Raji (cell line): ENCODE results near the gene RIN3.

Experiments
- POLR2A ChIP-seq: IDR thresholded peaks from 2 replicates; pipeline ENCODE4 v1.6.1; 2011; ENCODE audit warnings: low read depth, low read length, control low read depth; ENCODE audit not compliant: insufficient read depth

RIN3 gene

DNA sequence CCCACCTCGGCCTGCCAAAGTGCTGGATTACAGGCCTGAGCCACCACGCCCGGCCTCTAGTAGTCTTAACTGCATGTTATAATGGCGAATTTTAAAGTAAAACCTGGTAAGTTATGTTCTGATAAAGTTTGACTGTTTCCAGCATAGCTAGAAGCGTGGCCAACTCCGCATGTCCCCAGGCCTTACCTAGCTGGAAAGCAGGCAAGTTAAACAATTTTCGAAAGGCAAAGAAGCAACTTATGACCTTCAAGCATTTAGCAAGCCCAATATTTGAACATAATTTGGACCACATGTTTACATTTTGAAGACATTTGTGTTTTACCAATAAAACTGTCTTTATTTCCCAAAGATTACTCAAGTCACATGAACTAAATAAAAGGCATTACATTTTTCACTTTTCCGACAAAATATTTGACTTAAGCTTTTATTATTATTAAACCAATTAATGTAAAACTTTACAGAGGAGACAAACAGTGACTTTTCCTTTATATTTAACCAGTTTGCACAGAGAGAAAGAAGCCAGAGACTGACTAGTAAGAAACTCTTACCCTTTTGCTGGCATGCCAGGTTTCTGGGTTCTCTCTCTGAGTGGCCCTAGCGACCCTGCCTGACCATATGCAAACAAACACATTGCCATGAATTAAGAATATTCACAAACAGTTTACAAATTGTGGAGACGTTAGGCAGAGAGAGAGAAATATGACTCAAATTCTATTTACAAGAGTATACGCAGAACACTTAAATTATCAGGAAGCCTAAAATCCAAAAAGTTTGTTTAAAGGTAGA is 106.3 kb downstream of the RIN3 start:
- TF ChIP-seq POLR2A: no peak

DNA sequence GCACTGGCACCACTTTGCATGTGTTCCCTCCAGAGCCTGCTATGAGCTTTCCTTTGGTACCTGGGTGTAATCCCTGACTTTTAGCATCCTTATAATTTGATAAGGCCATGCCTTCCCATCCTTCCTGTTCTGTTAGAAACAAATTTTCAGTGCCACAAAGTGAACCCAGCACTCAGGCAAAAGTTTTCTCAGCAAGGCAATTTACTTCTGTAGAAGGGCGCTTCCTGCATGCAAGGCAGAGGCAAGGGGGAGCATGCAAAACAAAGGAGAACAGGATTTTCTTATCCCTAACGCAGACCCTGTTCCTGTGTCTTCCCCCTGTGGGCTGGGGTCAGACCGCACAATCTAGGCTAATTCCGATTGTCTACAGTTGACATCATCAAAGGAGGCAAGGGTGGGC is 108.7 kb downstream of the RIN3 start:
- no peak for TF ChIP-seq POLR2A

DNA sequence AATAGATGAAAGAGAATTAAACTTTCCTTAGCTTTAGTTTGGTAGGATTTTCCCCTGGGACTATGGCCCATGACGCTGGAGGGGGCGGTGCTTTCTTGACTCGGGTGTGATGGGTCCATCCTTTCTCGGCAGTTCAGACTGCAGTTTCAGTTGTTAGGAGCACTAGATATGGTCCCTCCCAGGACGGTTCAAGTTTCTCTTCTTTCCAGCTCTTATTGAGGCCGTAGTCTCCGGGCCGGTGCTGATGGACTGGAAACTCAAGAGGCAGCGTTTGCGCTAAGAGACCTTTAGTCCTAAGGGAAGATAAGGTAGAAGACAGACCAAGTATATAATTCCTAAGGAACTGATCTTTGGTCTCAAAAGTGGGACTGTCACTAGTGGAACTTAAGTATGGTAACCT is 111.2 kb downstream of the RIN3 start:
- TF ChIP-seq POLR2A: no peak

DNA sequence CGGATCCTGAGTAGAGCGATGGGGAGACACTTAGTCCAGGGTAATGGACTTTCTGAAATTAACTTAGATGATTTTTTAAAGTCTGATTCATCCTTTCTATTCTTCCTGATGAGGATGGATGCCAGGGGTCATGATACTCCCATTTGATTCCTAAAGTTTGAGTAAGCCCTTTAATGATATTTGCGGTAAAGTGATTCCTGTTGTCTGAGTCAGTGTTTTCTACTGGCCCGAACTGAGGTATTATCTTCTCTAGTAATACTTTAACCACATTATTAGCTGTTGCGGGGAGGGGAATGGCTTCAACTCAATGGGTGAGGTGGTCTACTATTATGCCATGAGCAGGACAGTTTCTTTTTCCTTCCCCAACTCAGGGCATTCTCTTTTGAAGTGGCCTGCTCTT is 111.6 kb downstream of the RIN3 start:
- no peak for TF ChIP-seq POLR2A

DNA sequence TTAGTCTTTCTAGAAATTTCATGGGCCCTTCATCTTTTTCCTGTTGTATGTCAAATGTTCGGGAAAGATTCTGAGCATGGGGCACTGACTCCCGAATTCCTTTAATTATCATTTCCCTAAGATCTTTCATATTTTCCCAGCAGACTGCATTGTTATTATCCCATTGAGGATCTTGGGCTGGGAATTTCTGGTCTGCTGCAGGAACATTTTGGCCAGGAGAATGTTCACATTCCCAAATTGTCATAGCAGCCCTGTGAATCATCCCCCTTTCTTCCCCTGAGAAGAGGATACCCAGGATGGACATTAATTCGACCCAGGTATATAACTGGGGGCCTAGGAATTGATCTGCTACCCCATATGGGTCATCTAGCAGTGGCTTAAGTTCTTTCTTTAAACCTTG is 112.5 kb downstream of the RIN3 start:
- TF ChIP-seq POLR2A: no peak

DNA sequence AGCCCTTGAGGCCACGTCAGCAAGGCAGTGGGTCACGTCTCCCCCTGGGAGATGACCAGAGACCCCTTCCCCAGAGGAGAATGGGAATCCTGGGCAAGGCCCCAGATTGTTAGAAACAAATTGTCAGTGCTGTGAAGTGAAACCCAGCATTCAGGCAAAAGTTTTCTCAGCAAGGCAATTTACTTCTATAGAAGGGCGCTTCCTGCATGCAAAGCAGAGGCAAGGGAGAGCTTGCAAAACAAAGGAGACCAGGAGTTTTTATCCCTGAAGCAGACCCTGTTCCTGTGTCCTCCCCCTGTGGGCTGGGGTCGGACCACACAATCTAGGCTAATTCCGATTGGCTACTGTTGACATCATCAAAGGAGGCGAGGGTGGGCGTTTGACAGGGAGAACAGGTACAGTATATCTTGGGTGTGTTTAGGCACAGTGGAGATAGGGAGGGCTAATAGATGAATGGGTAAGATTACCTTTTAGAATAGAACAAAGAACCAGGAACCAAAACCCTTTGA is 114.2 kb downstream of the RIN3 start:
- no peak for TF ChIP-seq POLR2A

DNA sequence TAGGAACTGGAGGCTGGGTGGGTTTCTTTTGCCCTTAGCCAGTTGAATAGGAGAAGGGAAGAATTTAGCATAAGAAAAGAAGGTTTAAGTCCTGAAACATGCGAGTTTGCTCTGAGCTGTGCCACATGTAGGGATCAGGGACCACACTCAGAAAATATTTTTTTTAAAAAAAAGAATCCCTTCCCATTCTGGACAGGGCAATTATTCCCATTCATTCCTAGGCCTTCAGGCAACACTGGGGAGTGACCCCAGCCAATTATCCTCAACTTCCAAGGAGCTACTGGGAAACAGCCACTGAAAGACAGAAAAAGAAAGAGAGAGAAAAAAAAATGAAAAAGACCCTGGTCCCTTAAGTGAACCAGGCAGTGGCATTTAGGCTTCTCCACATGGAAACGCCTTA is 115.1 kb downstream of the RIN3 start:
- TF ChIP-seq POLR2A: no peak

DNA sequence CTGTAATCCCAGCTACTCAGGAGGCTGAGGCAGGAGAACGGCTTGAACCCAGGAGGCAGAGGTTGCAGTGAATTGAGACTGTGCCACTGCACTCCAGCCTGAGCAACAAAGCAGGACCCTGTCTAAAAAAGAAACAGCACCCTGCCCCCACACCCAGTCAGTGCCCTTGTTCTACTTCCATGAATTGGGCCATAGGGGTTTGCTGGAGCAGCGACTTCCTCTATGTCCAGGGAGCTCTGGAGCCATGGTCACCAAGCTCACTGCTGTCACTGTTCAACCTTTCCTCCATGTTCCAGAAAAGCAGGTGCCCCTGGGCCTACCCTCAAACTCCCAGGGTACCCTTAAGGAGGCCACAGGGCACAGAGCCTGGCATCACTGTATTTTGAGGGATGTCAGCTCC is 116.8 kb downstream of the RIN3 start:
- no peak for TF ChIP-seq POLR2A

DNA sequence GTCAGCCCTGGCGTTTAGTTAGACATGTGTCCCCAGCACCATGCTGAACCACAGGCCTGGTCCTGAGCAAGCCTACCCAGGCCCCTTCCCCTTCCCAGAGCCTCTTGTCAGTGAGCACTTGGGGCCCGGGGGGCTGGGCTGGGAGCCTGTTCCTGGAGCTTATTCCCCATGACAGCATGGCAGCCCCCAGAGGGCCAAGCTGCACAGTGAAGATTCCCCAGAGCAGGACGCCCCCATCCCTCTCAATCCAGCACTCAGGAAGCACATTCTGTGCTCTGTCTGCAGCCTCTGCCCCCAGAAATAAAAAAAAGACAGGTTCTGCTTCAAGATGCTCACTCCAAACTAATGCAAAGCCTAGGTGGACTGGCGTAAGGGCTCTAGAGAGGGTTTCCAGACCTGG is 117.5 kb downstream of the RIN3 start:
- no peak for TF ChIP-seq POLR2A

DNA sequence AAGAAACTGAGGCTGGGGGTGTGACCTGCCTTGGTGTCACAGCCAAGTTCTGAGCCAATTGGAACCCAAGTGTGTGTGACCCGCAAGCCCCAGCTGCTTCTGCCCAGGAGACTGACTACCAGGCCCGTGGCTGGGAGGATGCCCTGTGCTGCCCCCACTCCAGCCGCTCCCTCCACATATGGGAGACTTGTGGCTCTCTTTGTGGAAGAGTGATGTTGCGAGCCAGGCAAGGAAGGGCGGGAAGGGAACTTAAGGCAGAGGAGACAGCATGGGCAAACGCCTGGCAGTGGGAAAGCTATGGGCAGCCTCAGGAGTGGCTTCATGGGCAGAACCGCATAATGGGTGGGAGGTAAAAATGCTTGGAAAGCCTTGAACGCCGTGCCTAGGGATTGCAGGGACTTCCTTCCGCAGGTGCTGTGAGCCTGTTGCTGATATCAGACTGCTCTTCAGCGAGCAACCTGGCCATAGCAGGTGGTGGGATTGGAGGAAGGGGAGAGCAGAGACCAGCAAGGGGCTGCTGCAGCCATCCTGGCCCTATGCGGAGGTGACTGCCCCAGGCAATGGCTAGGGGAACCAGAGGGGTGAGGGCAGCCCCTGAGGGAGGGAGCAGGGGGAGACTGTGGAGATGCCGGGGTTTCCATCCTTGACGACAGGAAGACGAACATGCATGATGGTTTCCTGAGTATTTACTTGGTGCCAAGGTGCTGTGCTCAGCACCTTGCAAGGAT is 119.1 kb downstream of the RIN3 start:
- no peak for TF ChIP-seq POLR2A

DNA sequence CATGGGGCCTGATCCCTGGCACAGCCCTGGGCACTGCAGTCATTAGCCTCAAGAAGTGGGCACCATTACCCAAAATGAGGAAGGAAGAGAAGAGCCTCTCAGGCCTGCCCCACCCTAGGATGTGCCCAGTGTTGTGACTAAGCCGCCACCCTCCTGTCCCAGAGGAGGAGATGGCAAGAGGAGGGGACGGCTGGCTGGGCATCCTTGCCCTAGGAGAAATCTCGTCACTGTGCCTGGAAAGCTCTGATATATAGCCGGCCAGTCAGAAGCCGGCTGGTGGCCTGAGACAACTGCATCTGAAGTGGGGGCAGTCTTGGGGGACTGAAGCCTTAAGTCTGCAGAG is 119.7 kb downstream of the RIN3 start:
- TF ChIP-seq POLR2A: no peak

DNA sequence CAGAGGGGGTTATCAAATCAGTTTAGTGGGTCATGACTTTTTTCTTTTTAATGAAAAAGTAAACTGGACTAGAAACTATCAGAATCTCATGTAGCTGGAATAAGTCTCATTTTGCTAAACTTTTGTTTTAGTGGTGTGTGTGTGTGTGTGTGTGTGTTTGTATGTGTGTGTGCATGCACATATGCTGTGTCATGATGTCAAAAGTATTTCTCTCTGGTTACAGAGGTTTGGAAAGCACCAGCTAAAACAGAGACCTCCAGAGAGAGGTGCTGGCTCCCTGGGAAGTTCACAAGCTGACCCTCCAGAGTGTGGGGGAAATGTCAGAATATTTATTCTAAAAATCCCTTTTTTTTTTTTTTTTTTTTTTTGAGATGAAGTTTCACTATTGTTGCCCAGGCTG is 120.1 kb downstream of the RIN3 start:
- TF ChIP-seq POLR2A: no peak

DNA sequence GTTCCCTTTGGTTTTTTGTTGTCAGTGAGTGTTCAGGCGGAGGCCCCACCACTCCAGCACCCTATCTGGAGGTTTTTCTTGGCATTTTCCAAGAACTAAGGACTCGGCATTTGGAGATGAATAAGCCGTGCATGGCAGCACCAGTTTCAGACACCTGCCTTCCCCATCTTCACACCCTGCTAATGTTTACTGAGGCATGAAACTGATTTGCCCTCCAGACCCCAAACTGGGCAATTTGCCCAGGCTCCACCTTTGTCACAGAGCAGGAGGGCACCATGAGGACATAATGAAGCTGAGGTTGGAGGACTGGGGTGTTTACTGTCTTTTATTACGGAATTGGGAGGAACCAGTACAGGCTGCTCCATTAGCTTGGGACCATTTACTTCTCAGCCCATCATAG is 121.5 kb downstream of the RIN3 start:
- TF ChIP-seq POLR2A: no peak

DNA sequence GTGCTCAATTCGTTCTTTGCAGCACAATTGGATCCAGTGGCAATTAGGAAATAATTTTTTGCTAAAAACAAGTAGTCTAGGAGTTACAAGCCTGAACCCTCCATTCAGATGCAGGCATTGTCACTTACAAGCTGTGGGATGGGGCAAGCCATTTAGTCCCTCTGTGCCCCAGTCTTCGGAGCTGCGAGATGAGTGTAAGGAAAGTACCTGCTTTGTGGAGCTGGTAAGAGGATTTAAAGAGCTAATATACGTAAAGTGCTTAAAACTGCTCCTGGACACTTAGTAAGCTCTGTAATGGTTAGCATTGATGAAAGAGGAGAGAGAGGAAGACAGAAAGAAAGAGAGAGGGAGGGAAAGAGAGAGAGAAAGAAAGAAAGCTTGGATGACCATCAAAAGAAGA is 122.3 kb downstream of the RIN3 start:
- no peak for TF ChIP-seq POLR2A

DNA sequence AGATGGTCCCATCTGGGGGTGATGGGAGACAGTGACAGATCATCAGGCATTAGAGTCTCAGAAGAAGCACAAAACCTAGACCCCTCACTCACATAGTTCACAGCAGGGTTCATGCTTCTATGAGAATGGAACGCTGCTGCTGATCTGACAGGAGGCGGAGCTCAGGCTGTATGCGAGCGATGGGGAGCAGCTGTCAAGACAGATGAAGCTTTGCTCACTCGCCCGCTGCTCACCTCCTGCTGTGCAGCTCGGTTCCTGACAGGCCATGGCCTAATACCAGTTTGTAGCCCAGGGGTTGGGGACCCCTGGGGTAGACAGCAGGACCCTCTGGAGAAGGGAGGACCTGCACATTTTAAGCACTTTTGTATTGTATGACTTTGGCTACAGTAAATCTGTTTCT is 123.6 kb downstream of the RIN3 start:
- no peak for TF ChIP-seq POLR2A

DNA sequence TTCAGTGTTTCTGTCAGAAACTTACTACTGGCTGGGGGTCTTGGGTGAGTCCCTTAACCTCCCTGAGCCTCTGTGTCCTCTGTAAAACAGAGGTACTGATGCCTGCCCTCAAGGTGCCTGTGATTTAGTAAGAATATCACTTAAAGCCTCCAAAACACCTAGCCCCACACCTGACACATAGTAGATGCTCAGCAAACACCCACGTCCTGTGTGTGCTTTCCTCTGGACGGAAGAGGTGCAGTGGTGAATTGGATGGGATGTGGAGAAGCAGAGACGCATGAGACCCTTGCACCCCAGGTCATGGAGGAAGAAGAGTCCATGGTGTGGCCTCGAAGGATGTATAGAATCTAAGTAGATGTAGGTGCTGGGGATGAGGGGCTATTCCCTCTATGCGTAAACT is 124.3 kb downstream of the RIN3 start:
- no peak for TF ChIP-seq POLR2A

DNA sequence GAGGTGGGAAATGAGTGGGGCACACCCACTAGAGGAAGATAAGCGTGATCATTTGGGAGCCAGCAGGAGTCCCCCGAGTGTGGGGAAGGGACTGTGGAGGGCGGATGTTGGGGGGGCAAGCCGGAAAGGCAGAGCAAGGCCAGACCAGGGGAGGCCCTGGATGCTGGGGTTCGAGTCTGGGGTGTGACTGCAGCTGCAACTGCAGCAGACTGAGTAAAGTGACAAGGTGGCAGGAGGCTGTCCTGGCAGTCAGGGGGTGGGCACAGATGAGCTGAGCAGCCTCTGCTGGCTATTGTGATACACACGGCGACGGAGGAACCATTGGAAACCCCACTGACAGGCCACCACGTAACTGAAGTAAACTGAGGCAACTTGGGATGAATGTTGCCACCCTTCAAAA is 124.7 kb downstream of the RIN3 start:
- TF ChIP-seq POLR2A: no peak

DNA sequence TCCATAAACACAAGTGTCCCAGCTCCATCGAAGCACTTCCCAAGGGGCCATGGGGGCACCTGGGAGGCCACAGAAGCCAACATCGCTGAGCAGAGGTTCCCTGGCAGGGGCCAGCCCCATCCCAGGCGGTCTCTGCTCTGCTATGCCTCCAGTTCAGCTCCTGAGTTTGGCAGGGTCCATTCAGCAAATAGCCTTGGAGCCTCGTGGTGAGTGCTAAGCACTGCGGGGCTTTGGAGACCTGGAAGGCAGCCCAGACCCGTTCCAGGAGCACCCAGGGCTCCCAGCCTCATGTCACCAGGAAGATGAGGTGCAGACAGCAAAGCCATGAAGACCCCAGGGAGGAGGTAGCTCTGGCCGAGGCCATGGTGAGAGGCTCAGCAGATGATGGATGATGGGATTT is 125.3 kb downstream of the RIN3 start:
- no peak for TF ChIP-seq POLR2A
